Measurements from ENCODE around the gene CBLN4.

DNA sequence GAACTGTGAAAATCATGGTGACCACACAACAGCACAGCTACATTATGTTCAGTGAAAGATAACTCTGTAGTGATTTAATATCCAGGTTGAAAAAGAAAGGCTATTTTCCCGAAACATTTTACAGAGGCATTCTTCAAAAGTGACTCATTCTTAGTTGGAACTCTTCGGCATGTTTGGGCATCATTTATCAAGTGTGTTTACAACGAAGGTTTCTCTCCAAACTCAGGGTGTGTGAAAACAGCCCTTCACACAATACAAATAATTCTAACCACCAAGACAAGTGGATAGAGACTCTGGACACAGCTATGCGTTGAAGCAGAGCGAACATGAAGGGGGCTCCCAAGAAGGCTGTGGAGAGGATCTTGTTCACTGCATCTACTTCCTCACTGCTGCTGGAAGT, 57.6 kb downstream of the CBLN4 start:
- TF ChIP-seq, protein P1, sequence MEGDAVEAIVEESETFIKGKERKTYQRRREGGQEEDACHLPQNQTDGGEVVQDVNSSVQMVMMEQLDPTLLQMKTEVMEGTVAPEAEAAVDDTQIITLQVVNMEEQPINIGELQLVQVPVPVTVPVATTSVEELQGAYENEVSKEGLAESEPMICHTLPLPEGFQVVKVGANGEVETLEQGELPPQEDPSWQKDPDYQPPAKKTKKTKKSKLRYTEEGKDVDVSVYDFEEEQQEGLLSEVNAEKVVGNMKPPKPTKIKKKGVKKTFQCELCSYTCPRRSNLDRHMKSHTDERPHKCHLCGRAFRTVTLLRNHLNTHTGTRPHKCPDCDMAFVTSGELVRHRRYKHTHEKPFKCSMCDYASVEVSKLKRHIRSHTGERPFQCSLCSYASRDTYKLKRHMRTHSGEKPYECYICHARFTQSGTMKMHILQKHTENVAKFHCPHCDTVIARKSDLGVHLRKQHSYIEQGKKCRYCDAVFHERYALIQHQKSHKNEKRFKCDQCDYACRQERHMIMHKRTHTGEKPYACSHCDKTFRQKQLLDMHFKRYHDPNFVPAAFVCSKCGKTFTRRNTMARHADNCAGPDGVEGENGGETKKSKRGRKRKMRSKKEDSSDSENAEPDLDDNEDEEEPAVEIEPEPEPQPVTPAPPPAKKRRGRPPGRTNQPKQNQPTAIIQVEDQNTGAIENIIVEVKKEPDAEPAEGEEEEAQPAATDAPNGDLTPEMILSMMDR (conservative IDR thresholded peaks at IDR 0.05; ENCODE audit: low read length), result no peak
- no peak for TF ChIP-seq EZH2phosphoT487 (IDR thresholded peaks at IDR 0.05; ENCODE audit: borderline replicate concordance)

Data from Loucy (cell line).